RWPE2 (cell line): ENCODE results near the gene TEX51.

Experiments used
- ATAC-seq: fragments of 200-7000 bp; cut with Tn5 transposase; 3 replicates; pipeline ENCODE4 v1.9.1; 2021; ENCODE audit warnings: low read depth
- DNase-seq: peaks from one replicate; pipeline ENCODE4 v3.0.0-alpha.2; 2020; ENCODE audit warnings: low spot score
- H3K27ac ChIP-seq: fragments of 450-650 bp; 2 replicates; pipeline ENCODE4 v1.5.1; 2017; ENCODE audit warnings: mild to moderate bottlenecking; ENCODE audit not compliant: poor library complexity, severe bottlenecking
- H3K27me3 ChIP-seq: fragments of 250-450 bp; sonication (Bioruptor Pico); 2 replicates; pipeline ENCODE4 v1.5.1; 2021; ENCODE audit warnings: mild to moderate bottlenecking, moderate library complexity; ENCODE audit not compliant: insufficient read depth, poor library complexity, severe bottlenecking
- H3K36me3 ChIP-seq: fragments of 250-450 bp; sonication (Bioruptor Pico); 2 replicates; pipeline ENCODE4 v1.5.1; 2020; ENCODE audit warnings: low read depth, mild to moderate bottlenecking, moderate library complexity
- H3K4me1 ChIP-seq: fragments of 250-450 bp; sonication (Bioruptor Pico); 2 replicates; pipeline ENCODE4 v1.5.1; 2021; ENCODE audit warnings: mild to moderate bottlenecking, moderate library complexity; ENCODE audit not compliant: insufficient read depth, poor library complexity, severe bottlenecking
- H3K4me3 ChIP-seq: fragments of 250-450 bp; sonication (Bioruptor Pico); 2 replicates; pipeline ENCODE4 v1.5.1; 2021; ENCODE audit warnings: mild to moderate bottlenecking, moderate library complexity; ENCODE audit not compliant: severe bottlenecking
- H3K9me3 ChIP-seq: fragments of 250-450 bp; sonication (Bioruptor Pico); 2 replicates; pipeline ENCODE4 v1.5.1; 2021; ENCODE audit warnings: mild to moderate bottlenecking, moderate library complexity; ENCODE audit not compliant: severe bottlenecking
- CTCF ChIP-seq: fragments of 450-650 bp; IDR thresholded peaks from one replicate; pipeline ENCODE4 v1.5.1; 2017; ENCODE audit warnings: mild to moderate bottlenecking, moderate library complexity; ENCODE audit not compliant: poor library complexity, severe bottlenecking

TEX51 gene

GRCh38 chr2:126891681-126892500, 6.8 kb upstream of the TEX51 start:
- Histone ChIP-seq H3K36me3 (no peaks in the 10 kb centered on the region), H3K27me3 (no peaks in the 10 kb centered on the region), H3K4me1 (no peaks in the 10 kb centered on the region), H3K9me3 (no peaks in the 10 kb centered on the region), H3K27ac (no peak overlapping the region), H3K4me3 (no peak overlapping the region)
- TF ChIP-seq CTCF: no peak
- ATAC-seq: no peak
- DNase-seq: no peak

DNA sequence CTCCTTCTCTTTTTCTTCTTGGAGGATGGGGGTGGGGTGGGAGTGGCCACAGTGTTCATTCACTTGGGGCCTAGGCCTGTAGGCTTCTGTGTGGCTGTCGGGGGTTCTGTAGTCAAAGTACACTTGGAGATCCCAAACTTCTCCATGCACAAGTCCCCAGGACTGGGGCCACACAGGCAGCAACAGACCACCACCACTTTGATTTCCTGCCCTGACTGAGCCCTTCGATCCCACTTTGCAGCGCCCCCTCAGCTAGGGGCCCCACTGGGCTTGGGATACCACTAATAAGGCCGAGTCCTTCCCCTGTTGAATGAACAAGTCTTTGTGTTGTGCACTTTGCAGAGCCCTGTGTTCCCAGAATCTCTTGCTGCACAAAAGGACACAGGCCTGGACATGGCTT, 5.5 kb upstream of the TEX51 start:
- Histone ChIP-seq H3K4me1 (no peaks in the 10 kb centered on the region), H3K4me3 (no peak overlapping the region), H3K27ac (no peak overlapping the region), H3K9me3 (no peaks in the 10 kb centered on the region), H3K36me3 (no peaks in the 10 kb centered on the region), H3K27me3 (no peaks in the 10 kb centered on the region)
- no peak for ATAC-seq
- TF ChIP-seq CTCF: no peak
- DNase-seq: no peak

DNA sequence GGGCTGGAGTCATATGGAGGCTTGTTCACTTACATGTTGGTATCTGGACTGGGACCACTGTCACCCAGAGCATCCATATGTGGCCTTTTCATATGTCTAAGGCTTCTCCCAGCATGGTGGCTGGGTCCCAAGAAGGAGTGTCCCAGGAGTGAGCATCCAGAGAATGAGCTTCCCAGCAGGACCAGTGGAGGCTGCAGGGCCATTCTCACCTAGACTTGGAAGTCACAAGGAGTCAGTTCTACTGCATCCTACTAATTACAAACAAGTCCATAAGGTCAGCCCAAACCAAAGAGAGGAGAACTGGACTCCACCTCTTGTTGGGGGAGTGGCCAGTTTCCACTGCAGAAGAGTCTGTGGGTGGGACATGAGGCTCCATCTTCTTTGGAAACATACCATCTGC, 5.1 kb upstream of the TEX51 start:
- TF ChIP-seq CTCF: no peak
- Histone ChIP-seq H3K9me3 (no peaks in the 10 kb centered on the region), H3K27me3 (no peaks in the 10 kb centered on the region), H3K4me3 (no peak overlapping the region), H3K4me1 (no peaks in the 10 kb centered on the region), H3K36me3 (no peaks in the 10 kb centered on the region), H3K27ac (no peak overlapping the region)
- no peak for ATAC-seq
- no peak for DNase-seq

DNA sequence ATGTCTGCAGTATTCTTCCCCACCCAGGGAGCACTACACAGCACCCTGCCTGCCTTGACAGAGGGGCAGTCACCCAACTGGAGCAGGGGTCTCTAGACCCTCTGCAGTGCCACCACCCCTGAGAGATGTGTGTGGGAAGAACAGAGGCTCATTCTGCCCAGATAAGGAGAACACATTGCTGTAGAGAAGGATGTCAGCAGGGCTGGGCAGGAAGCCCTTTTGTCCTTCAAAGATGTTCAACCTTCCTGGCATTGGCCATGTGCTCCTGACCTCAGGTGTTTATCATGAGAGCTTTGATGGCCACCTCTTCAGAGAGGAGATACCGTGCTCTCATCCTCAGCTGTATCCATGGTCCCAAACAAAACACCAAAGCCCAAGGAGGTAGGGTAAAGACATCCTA, 4.6 kb upstream of the TEX51 start:
- Histone ChIP-seq H3K9me3 (no peaks in the 10 kb centered on the region), H3K4me1 (no peaks in the 10 kb centered on the region), H3K4me3 (no peak overlapping the region), H3K27me3 (no peaks in the 10 kb centered on the region), H3K36me3 (no peaks in the 10 kb centered on the region), H3K27ac (no peak overlapping the region)
- DNase-seq (no peak), ATAC-seq (no peak)
- no peak for TF ChIP-seq CTCF

DNA sequence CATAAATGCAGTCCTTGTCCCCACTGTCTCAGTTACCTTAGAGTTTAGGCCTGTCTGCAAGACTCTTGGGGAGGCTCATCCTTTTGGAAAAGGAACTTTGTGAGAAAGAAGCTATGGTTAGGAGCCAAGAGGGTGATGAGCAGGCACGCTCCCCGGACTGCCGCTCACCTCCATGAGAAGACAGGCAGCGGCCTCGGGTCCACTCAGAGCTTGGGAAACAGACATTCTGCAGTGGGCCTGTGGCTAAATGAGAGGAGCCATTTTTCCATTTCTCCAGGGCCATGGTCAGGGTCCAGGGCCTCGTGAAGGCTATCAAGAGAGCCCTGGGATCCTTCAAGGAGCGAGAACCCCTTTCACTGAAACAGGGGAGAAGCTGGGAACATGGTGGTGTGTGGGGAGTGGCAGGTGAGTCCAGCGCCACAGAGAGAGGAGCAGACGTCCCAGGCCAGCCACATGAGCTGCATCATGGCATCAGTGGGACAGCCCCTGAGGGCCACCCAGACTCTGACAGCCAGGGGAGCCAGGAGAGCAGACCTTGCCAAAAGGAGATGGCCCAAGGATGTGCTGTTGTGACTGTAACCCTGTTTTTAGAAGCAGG, 4.0 kb upstream of the TEX51 start:
- no peak for TF ChIP-seq CTCF
- H3K27me3 ChIP-seq: no peaks in the 10 kb centered on the region
- ATAC-seq (no peak), DNase-seq (peak; percentile 47)
- no peaks in the 10 kb centered on the region for H3K4me1 ChIP-seq
- no peaks in the 10 kb centered on the region for H3K9me3 ChIP-seq
- no peak overlapping the region for H3K27ac ChIP-seq
- H3K36me3 ChIP-seq: no peaks in the 10 kb centered on the region
- no peak overlapping the region for H3K4me3 ChIP-seq
